ENCODE data around the gene GAPT. TPM values are rescaled to one million over a fixed set of nuclear protein-coding genes. Genes with fewer than 3 reads are reported as not detected.

The GAPT gene
- total RNA-seq, 1 donor from 2014 or later: 1.6 TPM

DNA sequence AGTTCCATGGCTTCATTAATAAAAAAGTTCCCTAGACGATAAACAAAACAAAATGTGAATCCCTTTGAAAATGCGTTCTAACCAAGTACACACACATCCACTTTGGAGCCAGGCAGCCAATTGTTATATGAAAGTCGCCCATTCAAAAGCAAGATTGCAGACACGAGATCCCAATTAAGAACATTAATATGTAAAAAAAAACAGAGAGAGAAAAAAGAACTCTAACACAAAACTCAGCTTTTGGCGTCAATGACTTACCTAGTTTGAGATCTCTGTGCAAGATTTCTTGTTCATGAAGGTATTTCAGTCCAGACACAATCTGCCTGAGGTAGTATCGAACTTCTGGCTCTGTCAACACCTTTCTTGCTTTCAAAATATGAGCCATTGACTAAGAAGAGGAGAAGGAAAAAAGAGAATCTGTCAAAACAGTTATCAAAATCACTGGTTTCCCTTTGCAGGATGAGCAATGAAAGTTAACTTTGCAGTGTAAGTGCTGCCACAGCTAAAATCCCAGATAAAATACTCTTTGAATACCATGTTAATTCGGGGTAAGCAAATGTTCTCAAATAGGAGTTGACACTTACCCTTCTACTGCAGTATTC lies 33.0 kb upstream of the GAPT start:
- H3K9me3 Mint-ChIP-seq: no peaks in the 10 kb centered on the region
- no peaks in the 10 kb centered on the region for H3K27me3 Mint-ChIP-seq (ENCODE audit: low read depth)
- H3K4me1 Mint-ChIP-seq: peaks cover 59% of the 10 kb centered on the region
- DNase-seq (ENCODE audit: low spot score in 2 of 2, unreplicated experiment in 2 of 2): no peak
- H3K4me3 Mint-ChIP-seq: peak overlapping the region; percentile 97
- H3K27ac Mint-ChIP-seq: peak overlapping the region; percentile 96
- TF ChIP-seq, protein P1, sequence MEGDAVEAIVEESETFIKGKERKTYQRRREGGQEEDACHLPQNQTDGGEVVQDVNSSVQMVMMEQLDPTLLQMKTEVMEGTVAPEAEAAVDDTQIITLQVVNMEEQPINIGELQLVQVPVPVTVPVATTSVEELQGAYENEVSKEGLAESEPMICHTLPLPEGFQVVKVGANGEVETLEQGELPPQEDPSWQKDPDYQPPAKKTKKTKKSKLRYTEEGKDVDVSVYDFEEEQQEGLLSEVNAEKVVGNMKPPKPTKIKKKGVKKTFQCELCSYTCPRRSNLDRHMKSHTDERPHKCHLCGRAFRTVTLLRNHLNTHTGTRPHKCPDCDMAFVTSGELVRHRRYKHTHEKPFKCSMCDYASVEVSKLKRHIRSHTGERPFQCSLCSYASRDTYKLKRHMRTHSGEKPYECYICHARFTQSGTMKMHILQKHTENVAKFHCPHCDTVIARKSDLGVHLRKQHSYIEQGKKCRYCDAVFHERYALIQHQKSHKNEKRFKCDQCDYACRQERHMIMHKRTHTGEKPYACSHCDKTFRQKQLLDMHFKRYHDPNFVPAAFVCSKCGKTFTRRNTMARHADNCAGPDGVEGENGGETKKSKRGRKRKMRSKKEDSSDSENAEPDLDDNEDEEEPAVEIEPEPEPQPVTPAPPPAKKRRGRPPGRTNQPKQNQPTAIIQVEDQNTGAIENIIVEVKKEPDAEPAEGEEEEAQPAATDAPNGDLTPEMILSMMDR (IDR thresholded peaks at IDR 0.05; ENCODE audit: unreplicated experiment): no peak
- peaks cover 53% of the 10 kb centered on the region for H3K36me3 Mint-ChIP-seq

DNA sequence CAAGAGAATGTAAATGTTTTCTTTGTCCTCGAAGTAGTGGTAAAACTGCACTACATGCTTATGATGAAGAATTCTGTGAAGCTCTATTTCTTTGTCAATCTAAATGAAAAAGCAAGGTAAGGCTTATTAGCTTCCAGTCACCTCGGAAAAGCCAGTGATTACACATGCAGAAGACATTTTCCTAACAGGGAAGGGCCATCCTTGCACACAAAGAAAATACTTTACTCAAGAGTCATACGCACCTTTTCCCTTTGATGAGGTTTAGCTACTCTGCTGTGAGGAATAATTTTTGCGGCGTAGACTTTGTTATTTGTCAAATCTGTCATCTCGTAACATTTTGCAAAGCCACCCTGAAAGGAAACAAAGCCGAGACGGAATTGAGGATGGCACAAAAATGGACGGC lies 32.5 kb upstream of the GAPT start:
- TF ChIP-seq, protein P1 (IDR thresholded peaks at IDR 0.05; ENCODE audit: unreplicated experiment): no peak
- Mint-ChIP-seq H3K27ac (peak overlapping the region; percentile 96), H3K4me1 (peaks cover 54% of the 10 kb centered on the region), H3K36me3 (peaks cover 48% of the 10 kb centered on the region), H3K9me3 (peaks cover under 1% of the 10 kb centered on the region), H3K4me3 (peak overlapping the region; percentile 97), H3K27me3 (ENCODE audit: low read depth) (no peaks in the 10 kb centered on the region)
- no peak for DNase-seq (ENCODE audit: low spot score in 2 of 2, unreplicated experiment in 2 of 2)

DNA sequence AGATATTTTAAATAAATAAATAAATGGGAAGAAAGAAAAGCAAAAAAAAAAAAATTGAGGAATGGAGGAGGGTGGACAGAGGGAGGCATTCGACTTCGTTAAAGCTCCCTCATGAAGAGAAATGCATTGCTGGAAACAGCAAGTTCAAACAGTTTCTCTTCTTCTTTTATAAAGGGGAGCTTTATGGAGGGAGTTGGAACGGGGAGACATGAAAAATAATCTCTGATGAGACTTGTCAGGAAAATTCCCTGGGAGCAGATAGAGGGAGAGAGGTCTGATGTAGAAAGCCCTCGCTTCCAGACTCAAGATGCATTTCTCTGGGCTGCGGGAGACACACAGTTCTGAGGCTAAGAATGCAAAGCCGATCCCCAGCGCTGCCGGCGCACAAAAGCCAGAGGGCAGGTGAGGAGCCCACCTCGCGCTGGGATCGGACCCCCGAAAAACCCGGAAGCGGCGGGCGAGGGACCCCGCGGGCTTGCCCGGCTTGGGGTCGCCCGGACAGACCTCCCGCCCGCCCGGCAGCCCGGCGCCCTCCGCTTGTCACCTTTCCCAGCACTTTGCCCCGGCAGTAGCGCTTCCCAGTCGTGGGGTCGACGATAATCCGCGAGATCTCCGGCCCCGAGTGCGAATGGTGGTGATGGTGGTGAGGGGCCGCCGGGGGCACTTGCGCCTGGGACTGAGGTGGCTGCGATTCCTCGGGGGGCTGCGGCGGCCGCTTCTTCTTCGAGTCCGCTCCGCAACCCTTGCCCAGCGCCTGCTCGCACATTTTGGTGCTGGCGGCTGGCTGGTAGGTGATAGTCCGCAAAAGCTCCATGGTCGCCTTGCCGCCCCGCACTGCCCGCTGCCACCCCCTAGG lies 31.9 kb upstream of the GAPT start:
- H3K36me3 Mint-ChIP-seq: peaks cover 42% of the 10 kb centered on the region
- H3K9me3 Mint-ChIP-seq: peaks cover 3% of the 10 kb centered on the region
- TF ChIP-seq, protein P1 (IDR thresholded peaks at IDR 0.05; ENCODE audit: unreplicated experiment): no peak
- H3K4me3 Mint-ChIP-seq: peak overlapping the region; percentile 97
- peak; percentile 27 to 56 for DNase-seq (ENCODE audit: low spot score in 2 of 2, unreplicated experiment in 2 of 2)
- no peaks in the 10 kb centered on the region for H3K27me3 Mint-ChIP-seq (ENCODE audit: low read depth)
- peak overlapping the region; percentile 96 for H3K27ac Mint-ChIP-seq
- peaks cover 48% of the 10 kb centered on the region for H3K4me1 Mint-ChIP-seq

DNA sequence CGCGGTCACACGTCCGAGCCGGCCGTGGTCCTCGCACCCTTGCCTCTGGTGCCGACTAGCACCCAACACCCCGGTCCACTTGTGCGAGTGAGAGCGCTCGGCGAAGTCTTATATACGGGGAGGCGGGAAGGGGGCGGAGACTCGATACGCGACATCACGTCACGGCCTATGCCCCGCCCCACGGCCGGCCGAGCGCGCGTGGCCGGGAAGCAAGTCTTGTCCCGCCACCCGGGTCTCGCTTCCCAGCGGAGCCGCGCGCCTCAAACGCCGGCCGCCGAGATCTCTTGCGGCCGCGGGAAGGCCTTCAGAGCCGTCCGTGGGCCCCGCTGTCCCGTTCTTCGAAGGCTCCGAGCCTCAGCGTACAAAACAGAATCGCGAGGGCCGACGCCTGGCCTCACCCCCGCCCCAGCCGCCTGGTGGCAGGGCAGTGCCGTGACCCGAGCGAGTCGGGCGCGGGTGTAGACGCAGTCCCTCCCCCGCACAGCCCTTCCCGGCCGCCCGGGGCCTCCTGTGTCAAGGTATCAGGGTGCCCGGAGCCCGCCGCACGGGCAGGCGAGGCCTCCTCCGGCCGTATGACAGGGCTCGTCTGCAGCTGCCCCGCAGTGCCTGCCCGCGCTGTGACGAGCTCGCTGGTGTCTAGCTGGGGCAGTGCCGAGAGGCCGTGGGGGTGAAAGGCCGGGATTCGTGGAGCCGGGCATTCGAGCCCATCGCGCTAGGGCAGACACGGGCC lies 31.1 kb upstream of the GAPT start, which contains the start of gene PLK2:
TSS of gene PLK2 (minus strand) at position 85 of the 730 bp plus-strand sequence. CDS start 127 bp downstream, outside the sequence.
- peaks cover 3% of the 10 kb centered on the region for H3K9me3 Mint-ChIP-seq
- peak; percentile 92 to 98 for DNase-seq (ENCODE audit: low spot score in 2 of 2, unreplicated experiment in 2 of 2)
- H3K4me1 Mint-ChIP-seq: peaks cover 40% of the 10 kb centered on the region
- TF ChIP-seq, protein P1 (IDR thresholded peaks at IDR 0.05; ENCODE audit: unreplicated experiment): no peak
- H3K4me3 Mint-ChIP-seq: peak within 1 kb of the TSS; percentile 97
- no peaks in the 10 kb centered on the region for H3K27me3 Mint-ChIP-seq (ENCODE audit: low read depth)
- H3K36me3 Mint-ChIP-seq: peaks cover 34% of the 10 kb centered on the region
- H3K27ac Mint-ChIP-seq: peak within 1 kb of the TSS; percentile 96

DNA sequence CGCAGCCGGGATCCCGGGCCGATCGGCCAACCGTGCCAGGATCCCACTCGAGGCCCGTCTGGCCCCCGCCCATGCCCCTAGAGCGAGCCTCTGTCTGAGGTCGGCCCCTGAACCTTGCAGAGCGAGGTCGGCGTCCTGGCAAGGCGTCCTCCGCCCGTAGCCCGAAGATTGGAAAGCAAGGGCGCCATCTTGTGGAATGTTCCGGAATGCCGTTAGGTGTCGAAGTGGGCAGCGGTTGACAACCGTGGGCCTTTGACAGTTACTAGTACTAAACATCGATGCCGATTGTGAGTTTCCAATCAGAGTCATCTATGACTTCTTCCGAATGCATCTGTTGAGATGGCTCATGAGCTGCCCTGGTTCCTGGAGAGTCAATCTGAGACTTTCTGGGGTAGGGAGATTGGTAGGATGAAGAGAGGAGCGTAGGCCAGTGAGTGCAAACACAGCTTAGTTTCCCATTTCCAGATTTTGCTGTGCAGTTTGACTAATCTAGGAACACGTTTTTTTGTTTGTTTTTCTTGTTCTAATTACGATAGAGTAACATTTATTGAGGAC lies 30.4 kb upstream of the GAPT start:
- TF ChIP-seq, protein P1 (IDR thresholded peaks at IDR 0.05; ENCODE audit: unreplicated experiment): peak; percentile 81
- Mint-ChIP-seq H3K27me3 (ENCODE audit: low read depth) (no peaks in the 10 kb centered on the region), H3K4me1 (peaks cover 34% of the 10 kb centered on the region), H3K9me3 (peaks cover 3% of the 10 kb centered on the region), H3K27ac (peak overlapping the region; percentile 84), H3K36me3 (peaks cover 29% of the 10 kb centered on the region), H3K4me3 (peak overlapping the region; percentile 97)
- DNase-seq (ENCODE audit: low spot score in 2 of 2, unreplicated experiment in 2 of 2): peak; percentile 66 to 94
